Smooth muscle cell (in vitro differentiated cells): Measurements from ENCODE around the gene EHBP1. TPM values are rescaled to one million over a fixed set of nuclear protein-coding genes. Genes with fewer than 3 reads are reported as not detected.
"Not testable (repeated sequence)": the region's sequence is repeated elsewhere in the genome, so short reads cannot be mapped to it uniquely, and the experiment has no call there.

Experiments
- DNase-seq: peaks from one replicate; lab custom pipeline; 2025; ENCODE audit not compliant: unreplicated experiment; lab: John Stamatoyannopoulos, UW
- H2AFZ ChIP-seq: fragments of 200-600 bp; sonication (generic); 2 replicates; pipeline ENCODE4 v1.6.0; 2016; ENCODE audit warnings: antibody characterized with exemption, low read depth, mild to moderate bottlenecking
- H3F3A ChIP-seq: fragments of 200-600 bp; sonication (generic); 2 replicates; pipeline ENCODE4 v1.6.0; 2017; ENCODE audit warnings: antibody characterized with exemption, low read depth
- H3K27ac ChIP-seq: fragments of 200-600 bp; sonication (generic); 2 replicates; pipeline ENCODE4 v1.5.1; 2016; ENCODE audit warnings: low read depth, mild to moderate bottlenecking
- H3K27me3 ChIP-seq: fragments of 200-600 bp; sonication (generic); 2 replicates; pipeline ENCODE4 v1.6.1; 2016; ENCODE audit warnings: low read depth, mild to moderate bottlenecking
- H3K36me3 ChIP-seq: fragments of 200-600 bp; sonication (generic); 2 replicates; pipeline ENCODE4 v1.5.1; 2016; ENCODE audit warnings: low read depth
- H3K4me1 ChIP-seq: fragments of 200-600 bp; sonication (generic); 2 replicates; pipeline ENCODE4 v1.5.1; 2016; ENCODE audit warnings: low read depth
- H3K4me2 ChIP-seq: fragments of 200-600 bp; sonication (generic); 2 replicates; pipeline ENCODE4 v1.6.0; 2016; ENCODE audit warnings: mild to moderate bottlenecking
- H3K4me3 ChIP-seq: fragments of 200-600 bp; sonication (generic); 2 replicates; pipeline ENCODE4 v1.5.1; 2016; ENCODE audit warnings: mild to moderate bottlenecking
- H3K79me2 ChIP-seq: fragments of 200-600 bp; sonication (generic); 2 replicates; pipeline ENCODE4 v1.6.0; 2016; ENCODE audit warnings: low read depth, mild to moderate bottlenecking
- H3K9ac ChIP-seq: fragments of 200-600 bp; sonication (generic); 2 replicates; pipeline ENCODE4 v1.6.0; 2016; ENCODE audit warnings: low read depth
- H3K9me3 ChIP-seq: fragments of 200-600 bp; sonication (generic); replicated peaks from 2 replicates; pipeline ENCODE4 v1.5.1; 2016; ENCODE audit warnings: low read depth
- H4K20me1 ChIP-seq: fragments of 200-600 bp; sonication (generic); 2 replicates; pipeline ENCODE4 v1.6.0; 2016; ENCODE audit warnings: low read depth
- WGBS: methylation state at CpG from one replicate; pipeline ENCODE4 v1.1.7; 2016; ENCODE audit warnings: low lambda C conversion rate; 5-methylcytosine and 5-hydroxymethylcytosine counted together
- polyA plus RNA-seq: library from polyadenylated mRNA; unstranded; fragments of >200 nt; fragmentation: Nextera tagmentation; extraction: Ambion mirVana; gene quantifications from 2 replicates; pipeline ENCODE4 v1.2.1, GENCODE V29; 2016
- total RNA-seq: library from RNA; depleted of rRNA; stranded (reverse); fragments of >200 nt; gene quantifications from 2 replicates; pipeline ENCODE4 v1.2.3, GENCODE V29; 2014
- TF ChIP-seq, protein P1 (sequence below): fragments of 200-600 bp; sonication (generic); IDR thresholded peaks from 2 replicates; pipeline ENCODE4 v1.5.1; 2017; ENCODE audit warnings: borderline replicate concordance, mild to moderate bottlenecking, antibody characterized with exemption; ENCODE audit not compliant: insufficient read depth, poor library complexity, severe bottlenecking

EHBP1 gene
- total and polyA plus RNA-seq, 2 experiments from 2014 or later = 9.3 to 45.9 TPM

DNA sequence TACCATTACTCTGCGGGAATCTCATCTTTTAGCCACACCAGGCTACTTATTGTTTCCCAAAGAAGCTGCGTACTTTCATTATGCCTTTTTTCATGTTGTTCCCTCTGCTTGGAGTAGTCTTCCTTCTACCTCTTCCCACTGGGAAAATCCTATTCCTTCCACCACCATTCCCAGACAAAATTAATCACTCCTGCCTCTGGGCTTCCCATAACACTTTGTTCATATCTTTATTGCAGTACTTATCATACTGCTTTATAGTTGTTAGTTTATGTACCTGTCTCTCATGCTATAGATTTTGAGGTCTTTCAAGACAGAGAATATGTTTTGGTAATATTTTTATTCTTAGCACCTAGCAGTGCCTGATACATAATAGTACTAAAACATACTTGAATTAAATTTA is 361.3 kb downstream of the EHBP1 start:
- TF ChIP-seq, protein P1, sequence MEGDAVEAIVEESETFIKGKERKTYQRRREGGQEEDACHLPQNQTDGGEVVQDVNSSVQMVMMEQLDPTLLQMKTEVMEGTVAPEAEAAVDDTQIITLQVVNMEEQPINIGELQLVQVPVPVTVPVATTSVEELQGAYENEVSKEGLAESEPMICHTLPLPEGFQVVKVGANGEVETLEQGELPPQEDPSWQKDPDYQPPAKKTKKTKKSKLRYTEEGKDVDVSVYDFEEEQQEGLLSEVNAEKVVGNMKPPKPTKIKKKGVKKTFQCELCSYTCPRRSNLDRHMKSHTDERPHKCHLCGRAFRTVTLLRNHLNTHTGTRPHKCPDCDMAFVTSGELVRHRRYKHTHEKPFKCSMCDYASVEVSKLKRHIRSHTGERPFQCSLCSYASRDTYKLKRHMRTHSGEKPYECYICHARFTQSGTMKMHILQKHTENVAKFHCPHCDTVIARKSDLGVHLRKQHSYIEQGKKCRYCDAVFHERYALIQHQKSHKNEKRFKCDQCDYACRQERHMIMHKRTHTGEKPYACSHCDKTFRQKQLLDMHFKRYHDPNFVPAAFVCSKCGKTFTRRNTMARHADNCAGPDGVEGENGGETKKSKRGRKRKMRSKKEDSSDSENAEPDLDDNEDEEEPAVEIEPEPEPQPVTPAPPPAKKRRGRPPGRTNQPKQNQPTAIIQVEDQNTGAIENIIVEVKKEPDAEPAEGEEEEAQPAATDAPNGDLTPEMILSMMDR = no peak
- DNase-seq = no peak
- WGBS = 84% methylated on average over 2 of the region's 2 CpGs
- Histone ChIP-seq H3F3A (no peaks in the 10 kb centered on the region), H3K27ac (no peak overlapping the region), H3K36me3 (no peaks in the 10 kb centered on the region), H3K4me1 (peaks cover 18% of the 10 kb centered on the region), H3K79me2 (no peaks in the 10 kb centered on the region), H3K9me3 (no peaks in the 10 kb centered on the region), H3K9ac (no peak overlapping the region), H3K4me2 (no peak overlapping the region), H3K27me3 (peaks cover 92% of the 10 kb centered on the region), H3K4me3 (no peak overlapping the region), H2AFZ (no peak overlapping the region), H4K20me1 (no peaks in the 10 kb centered on the region)

DNA sequence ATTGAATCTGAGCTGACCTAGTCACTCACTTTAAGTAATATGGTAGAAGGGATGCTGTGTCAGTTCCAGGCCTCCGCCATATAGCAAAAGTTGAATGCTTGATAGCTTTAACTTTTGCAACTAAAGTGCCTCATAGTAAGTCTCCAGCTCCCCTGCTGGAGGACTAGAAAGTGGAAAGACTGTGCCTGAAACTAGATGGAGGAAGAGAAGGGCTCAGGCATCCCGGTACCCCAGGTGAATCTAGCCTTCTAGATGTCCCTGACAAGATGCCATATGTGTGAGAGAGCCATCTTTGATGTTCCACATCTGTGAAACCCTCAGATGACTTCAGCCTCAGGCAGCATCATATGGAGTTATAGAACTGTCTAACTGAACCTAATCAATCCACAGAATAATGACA is 366.2 kb downstream of the EHBP1 start:
- WGBS = 82% methylated on average over 2 of the region's 2 CpGs
- TF ChIP-seq, protein P1 = no peak

DNA sequence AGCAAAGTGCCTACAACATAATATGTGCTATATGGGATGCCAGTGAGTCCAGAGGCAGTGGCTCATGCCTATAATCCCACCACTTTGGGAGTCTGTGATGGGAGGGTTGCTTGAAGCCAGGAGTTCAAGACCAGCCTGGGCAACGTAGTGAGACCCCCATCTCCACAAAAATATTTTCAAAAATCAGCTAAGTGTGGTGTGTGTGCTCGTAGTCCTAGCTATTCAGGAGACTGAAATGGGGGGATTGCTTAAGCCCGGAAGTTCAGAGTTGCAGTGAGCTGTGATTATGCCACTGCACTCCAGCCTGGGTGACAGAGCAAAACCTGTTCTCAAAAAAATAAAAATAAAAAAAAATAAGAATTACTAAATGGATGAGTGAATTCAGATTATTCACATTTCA is 368.5 kb downstream of the EHBP1 start:
- no peaks in the 10 kb centered on the region for H3K9me3 ChIP-seq
- no peaks in the 10 kb centered on the region for H3K4me1 ChIP-seq
- H3K36me3 ChIP-seq = no peaks in the 10 kb centered on the region
- WGBS = 83% methylated on average over 3 of the region's 3 CpGs
- H2AFZ ChIP-seq = no peak overlapping the region
- DNase-seq = no peak
- H3K79me2 ChIP-seq = no peaks in the 10 kb centered on the region
- TF ChIP-seq, protein P1 = no peak
- H3K27me3 ChIP-seq = peaks cover 28% of the 10 kb centered on the region
- H3K9ac ChIP-seq = no peak overlapping the region
- H3F3A ChIP-seq = no peaks in the 10 kb centered on the region
- H3K4me2 ChIP-seq = no peak overlapping the region
- no peaks in the 10 kb centered on the region for H4K20me1 ChIP-seq
- H3K27ac ChIP-seq = no peak overlapping the region
- no peak overlapping the region for H3K4me3 ChIP-seq

More for the DNA sequence above, 366.2 kb downstream of the EHBP1 start:
- Histone ChIP-seq H3K4me2 (no peak overlapping the region), H3K9ac (no peak overlapping the region), H3K9me3 (no peaks in the 10 kb centered on the region), H3K27me3 (peaks cover 50% of the 10 kb centered on the region), H3K4me3 (no peak overlapping the region), H4K20me1 (no peaks in the 10 kb centered on the region), H3K4me1 (peaks cover 10% of the 10 kb centered on the region), H3K79me2 (no peaks in the 10 kb centered on the region), H3K27ac (no peak overlapping the region), H3K36me3 (no peaks in the 10 kb centered on the region), H2AFZ (no peak overlapping the region), H3F3A (no peaks in the 10 kb centered on the region)
- DNase-seq = no peak

DNA sequence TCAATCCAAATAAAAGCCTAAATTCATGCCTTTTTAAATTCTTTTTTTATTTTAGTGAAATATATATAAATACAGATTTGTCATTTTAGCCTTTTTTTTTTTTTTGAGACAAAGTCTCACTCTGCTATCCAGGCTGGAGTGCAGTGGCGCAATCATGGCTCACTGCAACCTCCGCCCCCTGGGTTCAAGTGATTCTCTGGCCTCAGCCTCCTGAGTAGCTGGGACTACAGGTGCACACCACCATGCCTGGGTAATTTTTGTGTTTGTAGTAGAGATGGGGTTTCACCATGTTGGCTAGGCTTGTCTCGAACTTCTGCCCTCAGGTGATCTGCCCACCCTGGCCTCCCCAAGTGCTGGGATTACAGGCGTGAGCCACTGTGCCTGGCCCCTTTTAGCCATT is 368.9 kb downstream of the EHBP1 start:
- WGBS = 87% methylated on average over 4 of the region's 4 CpGs
- not testable (repeated sequence) for H3F3A ChIP-seq, DNase-seq, H3K27ac ChIP-seq, H3K4me2 ChIP-seq, H4K20me1 ChIP-seq, H3K4me1 ChIP-seq, H3K9ac ChIP-seq, H3K36me3 ChIP-seq, H3K4me3 ChIP-seq, H3K9me3 ChIP-seq, H3K79me2 ChIP-seq, H2AFZ ChIP-seq
- peaks cover 24% of the 10 kb centered on the region for H3K27me3 ChIP-seq
